H1 (cell line): ENCODE data around the gene NANP. TPM values are rescaled to one million over a fixed set of nuclear protein-coding genes. Genes with fewer than 3 reads are reported as not detected.

Source experiments
- CTCF ChIA-PET: fragments of 300-600 bp; sonication (Branson Sonifier 250); formaldehyde crosslinking; loops from one replicate; lab custom pipeline; 2021; ENCODE audit not compliant: partially characterized antibody; lab: Charles Lee
- POLR2A ChIA-PET: fragments of 300-600 bp; sonication (Branson Sonifier 250); formaldehyde crosslinking; loops from one replicate; lab custom pipeline; 2021; ENCODE audit warnings: inconsistent platforms; ENCODE audit not compliant: partially characterized antibody; lab: Charles Lee
- DNase-seq, 2 experiments: peaks; one replicate each; pipeline versions ENCODE4 v3.0.0 to v3.0.0-alpha.2; 2010 to 2022; ENCODE audit warnings: low spot score in 2 of 2, low read depth in 1 of 2, mixed read lengths in 1 of 2
- FAIRE-seq: peaks from 2 replicates; lab custom pipeline; 2011; peaks lifted over from hg19 to GRCh38; lab: Jason Lieb, UNC
- H2AFZ ChIP-seq: 2 replicates; pipeline ENCODE4 v1.8.1; 2012; ENCODE audit warnings: low read length, inconsistent platforms
- H2AK5ac ChIP-seq: 2 replicates; pipeline ENCODE4 v1.6.1; 2013; ENCODE audit warnings: low read depth, low read length
- H2BK120ac ChIP-seq: replicated peaks from 2 replicates; pipeline ENCODE3; 2013; ENCODE audit warnings: low read depth, low read length, inconsistent platforms
- H2BK12ac ChIP-seq: 2 replicates; pipeline ENCODE4 v1.6.1; 2013; ENCODE audit warnings: low read depth, low read length
- H2BK15ac ChIP-seq: 2 replicates; pipeline ENCODE4 v1.6.1; 2013; ENCODE audit warnings: low read length
- H2BK20ac ChIP-seq: 2 replicates; pipeline ENCODE4 v1.6.1; 2013; ENCODE audit warnings: low read length
- H2BK5ac ChIP-seq: 2 replicates; pipeline ENCODE4 v1.6.1; 2013; ENCODE audit warnings: low read depth, low read length
- H3K14ac ChIP-seq: 2 replicates; pipeline ENCODE4 v1.6.1; 2013; ENCODE audit warnings: inconsistent platforms; ENCODE audit not compliant: insufficient read length
- H3K18ac ChIP-seq: 2 replicates; pipeline ENCODE4 v1.6.1; 2013; ENCODE audit warnings: low read length; ENCODE audit errors: extremely low read depth
- H3K23ac ChIP-seq: 2 replicates; pipeline ENCODE4 v1.6.1; 2013; ENCODE audit warnings: inconsistent platforms; ENCODE audit not compliant: insufficient read length
- H3K23me2 ChIP-seq: 2 replicates; pipeline ENCODE4 v1.6.1; 2013; ENCODE audit warnings: low read depth, low read length
- H3K27ac ChIP-seq: 2 replicates; pipeline ENCODE4 v1.6.1; 2011; ENCODE audit warnings: low read depth, low read length, inconsistent platforms
- H3K27me3 ChIP-seq, 4 experiments: replicated peaks in 1 of 4; 1 replicate in 1 of 4; 2 replicates in 3 of 4; pipeline versions ENCODE4 v1.6.1 to v1.8.1; 2011 to 2013; ENCODE audit warnings: low read length in 3 of 4, mild to moderate bottlenecking in 3 of 4, inconsistent platforms in 2 of 4, mixed read lengths in 2 of 4, moderate library complexity in 1 of 4; ENCODE audit not compliant: control insufficient read depth in 3 of 4, insufficient read depth in 3 of 4; ENCODE audit errors: extremely low read depth in 1 of 4
- H3K36me3 ChIP-seq, 4 experiments: 2 replicates each; pipeline versions ENCODE4 v1.6.1 to v1.8.1; 2011 to 2013; ENCODE audit warnings: mild to moderate bottlenecking in 4 of 4, low read length in 3 of 4, moderate library complexity in 2 of 4, control low read depth in 1 of 4, inconsistent platforms in 1 of 4; ENCODE audit not compliant: insufficient read depth in 4 of 4, control insufficient read depth in 2 of 4
- H3K4ac ChIP-seq: replicated peaks from 2 replicates; pipeline ENCODE3; 2013; ENCODE audit warnings: low read length, low read depth, mixed read lengths, inconsistent platforms; ENCODE audit not compliant: insufficient read length
- H3K4me1 ChIP-seq, 4 experiments: replicated peaks in 1 of 4; 1 replicate in 1 of 4; 2 replicates in 3 of 4; pipeline versions ENCODE4 v1.6.1 to v1.8.1; 2011 to 2013; ENCODE audit warnings: low read length in 3 of 4, inconsistent platforms in 2 of 4, mixed read lengths in 1 of 4; ENCODE audit not compliant: insufficient read depth in 4 of 4, control insufficient read depth in 3 of 4
- H3K4me2 ChIP-seq, 2 experiments: 2 replicates each; pipeline versions ENCODE4 v1.6.1 to v1.8.1; 2011 to 2013; ENCODE audit warnings: low read depth in 2 of 2, low read length in 2 of 2, control low read depth in 1 of 2, inconsistent platforms in 1 of 2, mild to moderate bottlenecking in 1 of 2; ENCODE audit not compliant: insufficient read depth in 1 of 2
- H3K4me3 ChIP-seq, 4 experiments: fragments of 200-600, 300-600 bp in 1 of 4; sonication (generic), shearing (Covaris generic), sonication (Bioruptor Twin) in 1 of 4; 2 replicates each; pipeline versions ENCODE4 v1.5.1 to v1.8.1; 2011 to 2016; ENCODE audit warnings: low read length in 4 of 4, low read depth in 3 of 4, control low read depth in 2 of 4, inconsistent platforms in 2 of 4, mild to moderate bottlenecking in 2 of 4, mixed read lengths in 1 of 4, moderate library complexity in 1 of 4; ENCODE audit not compliant: insufficient read depth in 2 of 4; ENCODE audit errors: extremely low read depth in 1 of 4
- H3K56ac ChIP-seq: replicated peaks from 2 replicates; pipeline ENCODE3; 2013; ENCODE audit warnings: low read depth, mild to moderate bottlenecking, mixed read lengths, low read length, inconsistent platforms; ENCODE audit not compliant: insufficient read length
- H3K79me1 ChIP-seq: 2 replicates; pipeline ENCODE4 v1.6.1; 2013; ENCODE audit warnings: low read depth, low read length, control low read depth
- H3K79me2 ChIP-seq, 2 experiments: 2 replicates each; pipeline versions ENCODE4 v1.6.1 to v1.8.1; 2012 to 2013; ENCODE audit warnings: low read length in 2 of 2, mild to moderate bottlenecking in 2 of 2, inconsistent platforms in 1 of 2; ENCODE audit not compliant: insufficient read depth in 2 of 2, control insufficient read depth in 1 of 2
- H3K9ac ChIP-seq, 4 experiments: replicated peaks in 1 of 4; 1 replicate in 1 of 4; 2 replicates in 3 of 4; pipeline versions ENCODE4 v1.6.1 to v1.8.1; 2011 to 2013; ENCODE audit warnings: low read depth in 3 of 4, low read length in 3 of 4, control low read depth in 2 of 4, mild to moderate bottlenecking in 2 of 4, moderate library complexity in 2 of 4, inconsistent platforms in 1 of 4; ENCODE audit errors: extremely low read depth in 1 of 4
- H3K9me3 ChIP-seq, 2 experiments: 2 replicates each; pipeline versions ENCODE4 v1.6.1 to v1.8.1; 2012 to 2013; ENCODE audit warnings: mild to moderate bottlenecking in 2 of 2, moderate library complexity in 2 of 2, control low read depth in 1 of 2, inconsistent platforms in 1 of 2, low read depth in 1 of 2, low read length in 1 of 2, mixed read lengths in 1 of 2; ENCODE audit not compliant: insufficient read depth in 2 of 2
- H4K20me1 ChIP-seq, 2 experiments: replicated peaks in 1 of 2; 2 replicates each; pipeline versions ENCODE3 to v1.8.1; 2011 to 2013; ENCODE audit warnings: inconsistent platforms in 2 of 2, low read length in 2 of 2, mild to moderate bottlenecking in 1 of 2; ENCODE audit not compliant: insufficient read depth in 2 of 2, control insufficient read depth in 1 of 2
- H4K5ac ChIP-seq: 2 replicates; pipeline ENCODE4 v1.6.1; 2013; ENCODE audit warnings: low read length, low read depth, mixed read lengths, inconsistent platforms; ENCODE audit not compliant: insufficient read length
- H4K8ac ChIP-seq: 2 replicates; pipeline ENCODE4 v1.8.0; 2013; ENCODE audit warnings: mild to moderate bottlenecking, moderate library complexity, low read length, inconsistent platforms; ENCODE audit not compliant: insufficient read depth; ENCODE audit errors: extremely low read depth
- H4K91ac ChIP-seq: replicated peaks from 2 replicates; pipeline ENCODE3; 2013; ENCODE audit warnings: low read length, mixed read lengths, inconsistent platforms; ENCODE audit not compliant: insufficient read length
- CBX8 ChIP-seq: fragments of 300-800, 300-1000 bp; sonication (generic); IDR thresholded peaks from 2 replicates; pipeline ENCODE4 v1.7.1; 2016; ENCODE audit warnings: low read depth, low read length, borderline replicate concordance
- GTF2F1 ChIP-seq: IDR thresholded peaks from 2 replicates; pipeline ENCODE4 v1.6.1; 2012; ENCODE audit warnings: low read depth, low read length, improper control_type of control experiment, borderline replicate concordance
- JUN ChIP-seq: IDR thresholded peaks from 2 replicates; pipeline ENCODE4 v1.6.1; 2011; ENCODE audit warnings: low read depth, mild to moderate bottlenecking, improper control_type of control experiment, low read length
- SUZ12 ChIP-seq: fragments of 200-600 bp; sonication (generic); IDR thresholded peaks from 2 replicates; pipeline ENCODE4 v1.6.1; 2012; ENCODE audit warnings: mild to moderate bottlenecking, inconsistent platforms, low read length, moderate library complexity, mixed read lengths
- TCF12 ChIP-seq: IDR thresholded peaks from 2 replicates; pipeline ENCODE4 v1.6.1; 2011; ENCODE audit warnings: low read depth, mild to moderate bottlenecking, low read length
- WGBS, 2 experiments: shearing (Covaris generic) in 1 of 2; methylation state at CpG; one replicate each; pipeline versions ENCODE4 v1.1.6 to v1.1.7; 2013 to 2015; ENCODE audit warnings: low lambda C conversion rate in 2 of 2, mixed read lengths in 2 of 2, inconsistent platforms in 1 of 2, low coverage in 1 of 2, missing lambda C conversion rate in 1 of 2; ENCODE audit not compliant: insufficient replicate concordance in 2 of 2, insufficient coverage in 1 of 2, insufficient read length in 1 of 2; ENCODE audit errors: extremely low coverage in 1 of 2, missing lambda C conversion rate in 1 of 2; 5-methylcytosine and 5-hydroxymethylcytosine counted together
- polyA plus RNA-seq, 7 experiments: library from polyadenylated mRNA; depleted of rRNA in 3 of 7; stranded (reverse) in 5 of 7; unstranded in 2 of 7; fragments of >200 nt in 5 of 7; fragments of 200-250 nt in 2 of 7; gene quantifications; 1 replicate in 5 of 7; 2 replicates in 1 of 7; 4 replicates in 1 of 7; pipeline versions ENCODE4 v1.2.1 to v1.2.3, GENCODE V29; 2011 to 2013; ENCODE audit warnings: missing spikeins in 2 of 7, mixed read lengths in 2 of 7
- total RNA-seq: library from RNA; stranded (reverse); fragmentation: NEBNext Ultra II Directional; extraction: Animal tissue kit (Norgen Biotek cat#: 25700); gene quantifications from 2 replicates; pipeline ENCODE4 v1.2.1, GENCODE V29; 2021

NANP gene
- total and polyA plus RNA-seq, 2 of the 8 experiments (the other 6 are each of a cell fraction or from before 2014, with no cell fraction given) = 3.8 to 6.2 TPM

DNA sequence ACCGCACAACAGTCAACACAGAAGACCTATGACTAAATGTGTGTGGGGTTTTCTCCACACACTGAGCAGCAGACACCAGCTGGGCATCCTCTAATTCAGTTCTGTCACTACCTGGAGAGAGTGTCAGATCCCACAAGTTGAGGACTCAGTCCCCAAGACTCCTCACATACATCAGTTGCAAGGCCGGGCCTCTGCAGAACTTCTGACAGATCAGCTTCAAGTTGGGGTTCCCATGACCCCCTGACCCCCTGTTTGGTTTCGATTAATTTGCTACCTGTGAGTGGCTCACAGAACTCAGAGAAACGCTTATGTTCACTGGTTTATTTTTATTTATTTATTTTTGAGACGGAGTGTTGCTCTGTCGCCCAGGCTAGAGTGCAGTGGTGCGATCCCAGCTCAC, 35.3 kb downstream of the NANP start:
- WGBS, 2 experiments = 92% methylated on average over 7 of the region's 7 CpGs; no CpG with 5 or more reads in 1 of the 2 experiments
- Histone ChIP-seq H3K23me2 (peaks cover 8% of the 10 kb centered on the region), H3K79me2 (peaks cover 0 to 12% of the 10 kb centered on the region in 2 experiments; a peak in 2 of 4 replicates), H3K14ac (no peak overlapping the region), H4K20me1 (no peaks in the 10 kb centered on the region), H3K9ac (no peak overlapping the region), H4K8ac (no peak overlapping the region), H3K18ac (no peak overlapping the region), H3K36me3 (no peaks in the 10 kb centered on the region), H3K4ac (no peak overlapping the region), H2AFZ (no peak overlapping the region), H3K4me3 (no peak overlapping the region), H2BK5ac (no peak overlapping the region), H3K27me3 (no peaks in the 10 kb centered on the region), H2AK5ac (no peak overlapping the region), H3K9me3 (no peaks in the 10 kb centered on the region), H3K27ac (no peak overlapping the region), H3K4me1 (0 out of 7 replicates have a peak, but pooled peaks cover 0 to 2% (median 0%) of the 10 kb centered on the region in 4 experiments), H3K79me1 (peaks cover 3% of the 10 kb centered on the region; the same call in 1 of the 2 replicates), H3K56ac (no peak overlapping the region), H2BK15ac (no peak overlapping the region), H3K23ac (no peak overlapping the region), H4K91ac (no peak overlapping the region), H3K4me2 (no peak overlapping the region), H2BK120ac (no peak overlapping the region), H2BK20ac (no peak overlapping the region), H2BK12ac (no peak overlapping the region), H4K5ac (no peak overlapping the region)
- no peak for DNase-seq
- POLR2A ChIA-PET = no interaction called here
- no peak for FAIRE-seq
- CTCF ChIA-PET = interaction anchor here (1.1 kb wide), 1 partner anchor 31 kb away, joined by 3 read pairs; no protein-coding TSS in a partner anchor
- TF ChIP-seq JUN (no peak), CBX8 (no peak), GTF2F1 (no peak), TCF12 (no peak), SUZ12 (no peak)
